ENCODE results near the gene ST3GAL3. TPM values are rescaled to one million over a fixed set of nuclear protein-coding genes. Genes with fewer than 3 reads are reported as not detected.

ST3GAL3 gene
- total RNA-seq, 4 donors from 2014 or later = 32.2 to 57.4 (median 38.3) TPM

- intact Hi-C loops (cut with DNase I; ENCODE audit: low total_unique reads) (no loop called here), in situ Hi-C loops (cut with MboI; ENCODE audit: low sequenced_read_pairs in 4 of 4) (loop anchor here in 2 of 4 donors (25.0 kb wide), 1 partner anchor 280 kb away; the partner anchor contains the start of gene SLC6A9 (in 2 of the 2))
- ATAC-seq (no peak), DNase-seq (no peak)
- Histone ChIP-seq H3K9me3 (no peaks in the 10 kb centered on the region), H3K27me3 (no peaks in the 10 kb centered on the region), H3K4me3 (no peak overlapping the region), H3K4me1 (peaks cover 0 to 13% of the 10 kb centered on the region in 2 donors), H3K27ac (no peak overlapping the region), H3K36me3 (no peaks in the 10 kb centered on the region)
- no peak for TF ChIP-seq CTCF (IDR thresholded peaks at IDR 0.05 in 4 of 5, conservative IDR thresholded peaks at IDR 0.05 in 1 of 5)
- no peak for TF ChIP-seq POLR2A (IDR thresholded peaks at IDR 0.05)
Observed at GRCh38 chr1:43757343-43758053, 50.2 kb downstream of the ST3GAL3 start.

- H3K9me3 ChIP-seq = no peaks in the 10 kb centered on the region
- ATAC-seq = no peak
- H3K4me1 ChIP-seq = peaks cover 11 to 14% of the 10 kb centered on the region in 2 donors
- H3K4me3 ChIP-seq = no peak overlapping the region
- in situ Hi-C loops (cut with MboI; ENCODE audit: low sequenced_read_pairs in 4 of 4) = loop anchor here in 2 of 4 donors (5.0 to 25.0 kb wide), 2 partner anchors 171 to 276 kb away; partner anchors contain the start of genes SLC6A9 (in 2 of the 2) and ARTN (in 1 of the 2)
- H3K27ac ChIP-seq = peak overlapping the region in 1 of 4 donors; percentile 15
- intact Hi-C loops (cut with DNase I; ENCODE audit: low total_unique reads) = loop anchor here (5.0 to 10.0 kb wide), 3 partner anchors 61 to 274 kb away; partner anchors contain the start of gene SLC6A9
- no peak for DNase-seq
- TF ChIP-seq POLR2A (IDR thresholded peaks at IDR 0.05) (no peak), CTCF (IDR thresholded peaks at IDR 0.05 in 4 of 5, conservative IDR thresholded peaks at IDR 0.05 in 1 of 5) (no peak)
- H3K36me3 ChIP-seq = no peaks in the 10 kb centered on the region
- no peaks in the 10 kb centered on the region for H3K27me3 ChIP-seq
Observed at GRCh38 chr1:43760745-43761317, 53.5 kb downstream of the ST3GAL3 start.

- H3K4me3 ChIP-seq = no peak overlapping the region
- intact Hi-C loops (cut with DNase I; ENCODE audit: low total_unique reads) = loop anchor here (1.0 to 10.0 kb wide), 5 partner anchors 59 to 271 kb away; partner anchors contain the start of gene SLC6A9
- in situ Hi-C loops (cut with MboI; ENCODE audit: low sequenced_read_pairs in 4 of 4) = loop anchor here in 2 of 4 donors (5.0 to 25.0 kb wide), 2 partner anchors 169 to 274 kb away; partner anchors contain the start of genes SLC6A9 (in 2 of the 2) and ARTN (in 1 of the 2)
- TF ChIP-seq CTCF (IDR thresholded peaks at IDR 0.05 in 4 of 5, conservative IDR thresholded peaks at IDR 0.05 in 1 of 5) (peak; percentile 80 to 95 (median 85)), POLR2A (IDR thresholded peaks at IDR 0.05) (no peak)
- no peaks in the 10 kb centered on the region for H3K27me3 ChIP-seq
- ATAC-seq (peak; percentile 97), DNase-seq (peak; percentile 59 to 76)
- H3K4me1 ChIP-seq = peaks cover 20 to 22% of the 10 kb centered on the region in 2 donors
- H3K27ac ChIP-seq = peak overlapping the region in 2 of 4 donors; percentile 49 to 57
- no peaks in the 10 kb centered on the region for H3K36me3 ChIP-seq
- no peaks in the 10 kb centered on the region for H3K9me3 ChIP-seq
Observed at GRCh38 chr1:43763497-43763973, 56.2 kb downstream of the ST3GAL3 start.

DNA sequence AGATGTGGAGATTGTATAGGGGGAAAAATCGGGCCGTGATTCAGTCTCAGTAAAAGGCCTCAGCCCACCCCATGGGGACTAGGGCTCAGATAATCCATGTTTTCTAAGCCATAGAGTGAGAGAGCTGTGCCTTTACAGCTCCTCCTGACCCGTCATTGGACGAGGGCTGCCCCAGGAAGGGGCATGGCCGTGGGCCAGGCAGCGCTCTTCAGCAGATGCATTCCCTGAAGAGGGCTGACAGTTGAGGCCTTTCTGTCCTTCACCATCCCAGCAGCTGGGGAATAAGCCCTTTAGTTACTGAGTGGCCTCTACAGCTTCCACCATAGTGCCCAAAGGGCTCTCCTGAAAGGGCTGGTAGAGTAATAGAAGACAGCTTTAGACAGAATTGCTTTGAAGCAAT is 57.2 kb downstream of the ST3GAL3 start:
- Histone ChIP-seq H3K4me3 (no peak overlapping the region), H3K4me1 (peaks cover 20 to 22% of the 10 kb centered on the region in 2 donors), H3K36me3 (no peaks in the 10 kb centered on the region), H3K27ac (peak overlapping the region; percentile 35 to 57 (median 48)), H3K27me3 (no peaks in the 10 kb centered on the region), H3K9me3 (no peaks in the 10 kb centered on the region)
- no peak for TF ChIP-seq CTCF (IDR thresholded peaks at IDR 0.05 in 4 of 5, conservative IDR thresholded peaks at IDR 0.05 in 1 of 5)
- TF ChIP-seq POLR2A (IDR thresholded peaks at IDR 0.05) = no peak
- in situ Hi-C loops (cut with MboI; ENCODE audit: low sequenced_read_pairs in 4 of 4) = loop anchor here in 2 of 4 donors (5.0 to 25.0 kb wide), 2 partner anchors 168 to 273 kb away; partner anchors contain the start of genes SLC6A9 (in 2 of the 2) and ARTN (in 1 of the 2)
- peak in 1 of 2 donors; percentile 20 for ATAC-seq
- no peak for DNase-seq
- intact Hi-C loops (cut with DNase I; ENCODE audit: low total_unique reads) = loop anchor here (5.0 to 10.0 kb wide), 3 partner anchors 58 to 270 kb away; partner anchors contain the start of gene SLC6A9
